ENCODE results near the gene NAPSA.

- TF ChIP-seq POLR2AphosphoS5 (IDR thresholded peaks at IDR 0.05; ENCODE audit: low read depth, low read length) (no peak), POLR2A (IDR thresholded peaks at IDR 0.05; ENCODE audit: low read depth, low read length) (no peak)
These were observed 37.8 kb downstream of the NAPSA start for GRCh38 chr19:50327461-50328223.
